Stimulated activated naive CD8-positive, alpha-beta T cell treated with anti-CD3 and anti-CD28 coated beads, Interleukin-15, Interleukin-2, amounts not matched to agents 100 U/mL and 50 U/mL, for 24 hours (primary cell): ENCODE results near the gene CNNM3.
"Not testable (repeated sequence)": the region's sequence is repeated elsewhere in the genome, so short reads cannot be mapped to it uniquely, and the experiment has no call there.

Source experiments
- ATAC-seq: fragments of 150-1000 bp; cut with Tn5 transposase; one replicate; pipeline ENCODE4 v1.10.0; 2021
- DNase-seq: peaks from one replicate; pipeline ENCODE4 v3.0.0; 2021

Gene CNNM3

GRCh38 chr2:96799623-96799935, 16.5 kb upstream of the CNNM3 start:
- no peak for DNase-seq

DNA sequence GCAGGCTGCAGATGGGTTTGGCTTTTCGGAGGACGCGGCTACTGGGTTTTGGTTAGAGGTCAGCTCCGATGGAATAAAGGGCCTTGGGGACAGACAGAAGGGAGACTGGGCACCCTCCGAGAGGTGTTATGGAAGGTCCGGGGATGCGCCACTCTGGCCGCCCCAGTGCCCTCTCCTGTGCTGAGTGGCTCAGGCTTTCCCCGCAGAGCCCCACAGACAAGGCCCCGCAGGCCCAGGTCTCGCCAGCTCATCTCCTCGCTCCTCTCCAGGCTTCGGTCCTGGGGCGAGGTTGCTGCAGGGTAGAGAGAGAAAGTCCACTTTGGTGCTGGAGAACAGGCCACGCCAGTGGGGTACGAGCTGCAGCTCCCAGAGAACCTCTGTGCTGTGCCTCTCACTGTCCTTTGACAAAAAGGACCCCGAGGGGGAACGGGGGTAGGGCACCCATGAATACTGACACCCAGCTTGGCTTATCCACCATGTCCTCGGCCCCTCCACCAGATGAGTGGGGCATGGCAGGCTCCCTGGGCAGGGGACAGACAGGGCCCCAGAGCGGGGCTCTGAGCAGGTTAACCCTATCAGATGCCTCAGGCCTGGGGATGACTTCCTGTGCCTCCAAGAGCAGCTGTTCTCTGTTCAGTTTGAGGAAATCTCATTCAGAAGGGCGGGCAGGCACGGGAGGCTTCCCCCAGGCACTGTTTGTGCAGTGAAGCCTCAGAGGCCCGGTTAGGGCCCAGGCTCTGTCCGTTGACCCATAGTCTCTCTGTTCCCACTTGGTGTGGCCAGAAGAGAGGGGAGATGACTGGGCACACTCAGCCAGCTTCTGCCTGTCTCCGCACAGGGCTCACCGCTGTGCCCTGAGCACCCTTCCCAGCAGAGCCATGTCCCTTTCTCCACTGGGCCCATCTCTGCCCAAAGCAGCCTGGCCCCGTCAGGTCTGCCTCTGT, 15.7 kb upstream of the CNNM3 start:
- DNase-seq (no peak), ATAC-seq (peak; percentile 6)

More at GRCh38 chr2:96799623-96799935, 16.5 kb upstream of the CNNM3 start:
- ATAC-seq, result no peak

DNA sequence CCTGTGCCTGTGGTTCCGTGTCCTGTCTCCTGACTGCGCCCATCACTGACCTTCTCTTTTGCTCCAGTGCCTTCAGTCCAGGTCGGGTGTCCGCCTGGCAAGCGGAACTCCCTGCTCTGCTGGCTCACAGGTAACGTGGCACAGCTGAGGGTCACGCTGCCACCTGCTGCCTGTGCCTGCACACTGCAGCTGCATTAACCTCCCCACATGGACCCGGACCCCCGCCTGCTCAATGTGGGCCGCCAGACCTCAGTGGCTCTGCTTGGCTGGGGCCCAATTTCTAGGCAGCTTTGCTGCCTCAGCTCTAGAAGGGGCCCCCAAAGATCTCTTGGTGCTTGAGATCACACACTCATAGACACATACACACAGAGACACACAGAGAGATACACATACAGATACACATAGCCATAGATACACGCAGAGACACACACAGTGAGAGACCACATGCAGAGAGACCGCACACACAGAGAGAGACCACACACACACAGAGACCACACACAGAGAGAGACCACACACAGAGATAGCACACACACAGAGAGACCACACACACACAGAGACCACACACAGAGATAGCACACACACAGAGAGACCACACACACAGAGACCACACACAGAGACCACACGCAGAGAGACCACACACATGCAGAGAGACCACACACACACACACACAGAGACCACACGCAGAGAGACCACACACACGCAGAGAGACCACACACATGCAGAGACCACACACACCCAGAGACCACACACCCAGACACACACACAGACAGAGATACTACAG, 14.9 kb upstream of the CNNM3 start:
- ATAC-seq, result peak; percentile 85
- DNase-seq, result peak; percentile 80

DNA sequence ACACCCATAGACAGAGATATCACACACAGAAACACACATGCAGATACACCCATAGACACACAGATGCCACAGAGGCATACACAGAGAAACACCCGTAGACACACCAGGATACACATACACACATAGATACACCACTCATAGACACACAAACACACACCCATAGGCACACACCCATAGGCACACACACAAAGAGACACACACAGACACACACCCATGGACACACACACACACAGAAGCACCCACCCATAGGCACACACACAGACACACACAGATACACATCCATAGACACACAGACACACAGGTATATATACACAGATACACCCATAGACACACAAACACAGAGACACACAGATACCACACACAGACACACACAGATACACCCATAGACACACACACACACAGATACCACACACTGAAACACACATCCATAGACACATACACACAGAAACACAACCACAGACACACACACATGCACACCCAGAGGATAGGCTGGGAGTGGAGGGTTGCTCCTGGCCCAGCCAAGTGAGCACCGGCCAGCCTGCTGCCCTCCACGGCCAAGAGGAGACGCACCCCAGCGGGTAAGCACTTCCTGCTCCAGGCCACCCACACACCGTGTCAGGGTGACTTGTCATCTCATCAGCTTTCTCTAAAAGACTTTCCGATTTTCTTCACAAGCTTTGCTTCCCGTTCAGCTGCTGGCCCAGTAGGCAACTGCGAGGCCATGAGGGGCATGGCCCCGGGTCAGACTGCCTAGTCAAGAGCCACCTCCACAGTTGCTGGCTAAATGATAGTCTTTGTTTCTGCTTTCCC, 14.1 kb upstream of the CNNM3 start:
- DNase-seq (peak; percentile 31), ATAC-seq (no peak)

- no peak for ATAC-seq
- DNase-seq, result no peak
Observed at GRCh38 chr2:96802721-96803120, 13.3 kb upstream of the CNNM3 start.

DNA sequence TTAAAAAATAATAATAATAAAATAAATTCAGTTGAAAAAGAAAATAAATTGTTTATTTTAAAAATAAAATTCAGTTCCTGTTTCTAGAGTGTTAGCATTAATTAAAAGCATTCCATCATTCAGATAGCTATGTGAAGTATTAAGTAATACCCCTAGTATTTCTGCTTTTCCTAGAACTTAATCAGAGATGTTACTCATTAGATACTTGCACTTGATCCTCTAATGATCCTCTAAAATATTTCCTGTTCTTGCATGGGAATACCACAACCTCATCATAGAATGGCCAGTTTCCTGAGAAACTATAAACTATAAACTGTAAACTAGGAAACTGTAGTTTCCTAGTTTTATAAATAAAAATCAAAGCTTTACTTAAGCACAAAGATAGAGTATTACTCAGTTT, 11.1 kb upstream of the CNNM3 start:
- DNase-seq (no peak), ATAC-seq (no peak)

DNA sequence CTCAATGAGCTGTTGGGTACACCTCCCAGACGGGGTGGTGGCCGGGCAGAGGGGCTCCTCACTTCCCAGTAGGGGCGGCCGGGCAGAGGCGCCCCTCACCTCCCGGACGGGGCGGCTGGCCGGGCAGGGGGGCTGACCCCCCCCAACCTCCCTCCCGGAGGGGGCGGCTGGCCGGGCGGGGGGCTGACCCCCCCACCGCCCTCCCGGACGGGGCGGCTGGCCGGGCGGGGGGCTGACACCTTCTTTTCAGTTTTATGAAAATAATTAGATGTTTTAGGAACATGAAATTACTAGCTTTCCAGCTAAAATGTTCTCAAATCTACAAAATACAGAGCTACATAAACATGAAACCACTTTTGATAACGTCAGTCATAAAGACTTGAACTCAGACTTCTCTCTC, 10.1 kb upstream of the CNNM3 start:
- DNase-seq, result not testable (repeated sequence)

DNA sequence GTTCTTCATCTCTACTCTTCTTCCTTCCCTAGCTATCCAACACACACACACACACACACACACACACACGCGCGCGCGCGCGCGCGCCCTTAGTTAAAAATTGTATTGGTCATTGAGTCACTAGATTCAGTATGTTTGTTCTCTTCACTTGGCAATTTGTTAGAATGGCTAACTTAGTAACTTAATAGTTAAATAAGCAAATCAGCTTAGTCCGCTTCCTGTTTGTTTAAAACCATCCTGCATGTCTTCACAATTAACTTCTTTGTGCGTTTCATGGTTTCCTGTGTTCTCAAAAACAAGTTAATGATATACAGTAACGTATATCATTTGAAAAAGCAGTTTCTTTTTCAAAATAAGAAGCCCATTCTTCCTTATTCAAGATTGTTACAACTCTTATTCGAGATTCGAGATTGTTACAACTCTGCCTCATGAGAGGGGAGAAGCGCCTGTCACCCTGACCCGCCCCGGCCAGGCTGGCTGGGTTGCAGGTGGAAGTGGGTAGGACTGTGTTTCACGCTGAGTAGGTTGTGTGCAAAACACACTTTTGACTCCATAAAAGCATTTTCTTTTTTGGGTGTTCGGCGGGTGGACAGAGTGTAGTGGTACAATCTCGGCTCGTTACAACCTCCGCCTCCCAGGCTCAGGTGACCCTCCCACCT, 9.5 kb upstream of the CNNM3 start:
- ATAC-seq, result no peak
- no peak for DNase-seq

More for the DNA sequence above, 10.1 kb upstream of the CNNM3 start:
- not testable (repeated sequence) for ATAC-seq

- no peak for DNase-seq
- no peak for ATAC-seq
Observed at GRCh38 chr2:96807127-96807471, 9.0 kb upstream of the CNNM3 start.

- ATAC-seq, result no peak
Observed at GRCh38 chr2:96808176-96808837, 7.8 kb upstream of the CNNM3 start.

GRCh38 chr2:96809216-96809882, 6.7 kb upstream of the CNNM3 start:
- DNase-seq (no peak), ATAC-seq (no peak)

More at GRCh38 chr2:96808176-96808837, 7.8 kb upstream of the CNNM3 start:
- DNase-seq, result no peak

GRCh38 chr2:96809951-96810782, 5.9 kb upstream of the CNNM3 start:
- no peak for ATAC-seq
- DNase-seq, result no peak

DNA sequence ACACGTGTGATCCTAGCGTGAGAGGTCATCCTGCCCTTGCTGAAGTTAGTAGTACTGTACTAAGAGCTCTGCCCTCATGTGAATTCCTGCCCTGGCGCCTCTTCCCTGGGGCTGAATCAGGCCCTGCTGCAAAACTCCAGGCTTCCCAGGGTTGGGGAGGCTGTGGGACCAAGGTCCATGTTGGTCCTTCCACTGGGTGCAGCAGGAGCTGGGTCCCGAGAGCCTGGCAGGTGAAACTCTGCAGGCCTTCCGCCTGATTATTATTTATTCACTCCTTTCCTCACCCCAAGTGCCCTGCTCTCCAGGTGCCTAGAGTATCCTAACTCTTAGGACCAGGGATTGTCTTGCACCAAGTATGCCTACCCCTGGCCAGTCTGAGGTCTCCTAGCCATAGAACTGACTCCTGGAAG, 5.3 kb upstream of the CNNM3 start:
- ATAC-seq (no peak), DNase-seq (no peak)

DNA sequence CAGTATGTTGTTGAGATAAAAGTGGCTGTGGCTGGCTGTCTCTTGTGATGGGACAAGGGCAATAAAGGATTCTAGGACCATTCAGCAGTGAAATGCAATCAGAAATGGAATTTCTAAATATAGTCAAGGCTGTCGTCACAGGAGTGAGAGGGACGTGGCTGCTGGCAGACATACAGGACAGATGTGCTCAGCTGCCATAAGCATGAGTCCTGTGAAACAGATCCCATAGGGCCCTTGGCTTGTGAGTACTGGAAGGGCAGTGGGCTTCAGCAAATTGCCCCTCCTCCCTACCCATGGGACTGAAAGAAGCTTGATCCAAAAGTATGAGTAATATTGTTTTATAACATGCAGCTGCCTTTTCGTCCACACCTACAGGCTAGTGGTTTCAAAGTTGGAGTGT, 4.2 kb upstream of the CNNM3 start:
- ATAC-seq (no peak), DNase-seq (no peak)

- DNase-seq, result no peak
- ATAC-seq, result no peak
Observed at GRCh38 chr2:96813656-96814055, 2.4 kb upstream of the CNNM3 start.

- ATAC-seq (no peak), DNase-seq (peak; percentile 32)
Observed at GRCh38 chr2:96815326-96816126, 542 bp upstream of the CNNM3 start.

- no peak for DNase-seq
- no peak for ATAC-seq
Observed at GRCh38 chr2:96816836-96817702, 1.0 kb downstream of the CNNM3 start.

DNA sequence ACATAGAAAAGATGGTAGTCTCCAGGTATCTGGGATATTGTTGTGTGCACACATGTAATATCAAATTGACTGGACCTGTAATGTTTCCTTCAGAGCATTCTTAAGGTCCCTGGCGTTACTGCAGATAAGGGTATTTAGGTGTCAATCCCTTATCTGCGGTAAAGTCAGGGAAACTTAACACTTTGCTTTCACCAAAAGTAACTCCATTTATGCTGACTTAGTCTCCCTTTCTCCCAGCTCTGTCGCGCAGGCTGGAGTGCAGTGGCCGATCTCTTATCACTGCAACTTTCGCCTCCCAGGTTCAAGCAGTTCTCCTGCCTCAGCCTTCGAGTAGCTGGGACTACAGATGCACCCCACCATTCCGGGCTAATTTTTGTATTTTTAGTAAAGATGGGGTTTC, 1.8 kb downstream of the CNNM3 start:
- no peak for ATAC-seq
- DNase-seq, result no peak
